GM10266 (cell line): ENCODE measurements around the gene CGREF1.

Experiments
- DNase-seq: peaks from one replicate; pipeline ENCODE4 v3.0.0; 2012; ENCODE audit errors: extremely low spot score
- TF ChIP-seq, protein P1 (sequence below): IDR thresholded peaks from 2 replicates; pipeline ENCODE4 v1.5.1; 2012; ENCODE audit warnings: mild to moderate bottlenecking, low read depth; ENCODE audit not compliant: control insufficient read depth, insufficient read depth; ENCODE audit errors: missing control alignments

Gene CGREF1, protein sequence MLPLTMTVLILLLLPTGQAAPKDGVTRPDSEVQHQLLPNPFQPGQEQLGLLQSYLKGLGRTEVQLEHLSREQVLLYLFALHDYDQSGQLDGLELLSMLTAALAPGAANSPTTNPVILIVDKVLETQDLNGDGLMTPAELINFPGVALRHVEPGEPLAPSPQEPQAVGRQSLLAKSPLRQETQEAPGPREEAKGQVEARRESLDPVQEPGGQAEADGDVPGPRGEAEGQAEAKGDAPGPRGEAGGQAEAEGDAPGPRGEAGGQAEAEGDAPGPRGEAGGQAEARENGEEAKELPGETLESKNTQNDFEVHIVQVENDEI

DNA sequence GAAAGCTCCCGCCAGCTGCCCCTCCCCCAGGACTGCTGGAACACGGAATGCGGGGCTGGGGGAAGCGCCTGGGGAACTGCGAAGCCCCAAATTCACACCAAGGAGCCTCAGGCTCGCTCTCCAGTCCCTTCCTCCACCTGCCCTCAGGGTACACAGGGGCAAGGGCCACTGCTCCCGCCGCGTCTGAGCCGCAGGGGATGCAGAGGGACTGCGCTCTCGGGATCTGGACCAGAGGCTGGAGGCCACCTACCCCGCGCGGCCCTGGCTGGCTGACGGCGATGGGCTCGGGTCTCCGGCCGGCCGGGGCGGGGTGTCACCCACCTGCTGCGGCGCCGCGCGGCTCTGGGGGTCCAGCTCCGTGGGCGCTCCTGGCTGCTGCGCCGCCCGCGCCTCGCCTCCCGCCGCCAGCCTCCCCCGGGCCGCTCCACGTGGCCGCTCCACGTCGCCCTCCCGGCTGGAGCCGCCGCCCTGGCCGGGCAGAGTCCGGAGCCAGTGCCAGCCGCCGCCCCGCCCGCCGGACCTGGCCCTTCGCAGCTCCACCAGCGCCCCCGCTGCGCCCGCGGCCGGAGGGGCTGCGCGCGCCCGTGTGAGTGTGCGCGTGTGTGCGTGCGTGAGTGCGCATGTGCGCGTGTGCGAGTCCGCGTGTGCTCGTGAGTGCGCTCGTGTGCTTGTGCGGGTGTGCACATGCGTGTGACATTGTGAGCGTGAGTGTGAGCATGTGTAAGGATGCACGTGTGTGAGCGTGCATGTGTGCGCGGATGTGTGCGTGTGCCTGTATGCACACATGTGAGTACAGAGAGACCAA lies at the start of gene CGREF1:
Gene CGREF1 (minus strand): TSS at position 604 of the 805 bp plus-strand sequence. CDS start 14,762 bp downstream, outside the sequence.
- no peak for DNase-seq
- TF ChIP-seq, protein P1, sequence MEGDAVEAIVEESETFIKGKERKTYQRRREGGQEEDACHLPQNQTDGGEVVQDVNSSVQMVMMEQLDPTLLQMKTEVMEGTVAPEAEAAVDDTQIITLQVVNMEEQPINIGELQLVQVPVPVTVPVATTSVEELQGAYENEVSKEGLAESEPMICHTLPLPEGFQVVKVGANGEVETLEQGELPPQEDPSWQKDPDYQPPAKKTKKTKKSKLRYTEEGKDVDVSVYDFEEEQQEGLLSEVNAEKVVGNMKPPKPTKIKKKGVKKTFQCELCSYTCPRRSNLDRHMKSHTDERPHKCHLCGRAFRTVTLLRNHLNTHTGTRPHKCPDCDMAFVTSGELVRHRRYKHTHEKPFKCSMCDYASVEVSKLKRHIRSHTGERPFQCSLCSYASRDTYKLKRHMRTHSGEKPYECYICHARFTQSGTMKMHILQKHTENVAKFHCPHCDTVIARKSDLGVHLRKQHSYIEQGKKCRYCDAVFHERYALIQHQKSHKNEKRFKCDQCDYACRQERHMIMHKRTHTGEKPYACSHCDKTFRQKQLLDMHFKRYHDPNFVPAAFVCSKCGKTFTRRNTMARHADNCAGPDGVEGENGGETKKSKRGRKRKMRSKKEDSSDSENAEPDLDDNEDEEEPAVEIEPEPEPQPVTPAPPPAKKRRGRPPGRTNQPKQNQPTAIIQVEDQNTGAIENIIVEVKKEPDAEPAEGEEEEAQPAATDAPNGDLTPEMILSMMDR, result no peak

DNA sequence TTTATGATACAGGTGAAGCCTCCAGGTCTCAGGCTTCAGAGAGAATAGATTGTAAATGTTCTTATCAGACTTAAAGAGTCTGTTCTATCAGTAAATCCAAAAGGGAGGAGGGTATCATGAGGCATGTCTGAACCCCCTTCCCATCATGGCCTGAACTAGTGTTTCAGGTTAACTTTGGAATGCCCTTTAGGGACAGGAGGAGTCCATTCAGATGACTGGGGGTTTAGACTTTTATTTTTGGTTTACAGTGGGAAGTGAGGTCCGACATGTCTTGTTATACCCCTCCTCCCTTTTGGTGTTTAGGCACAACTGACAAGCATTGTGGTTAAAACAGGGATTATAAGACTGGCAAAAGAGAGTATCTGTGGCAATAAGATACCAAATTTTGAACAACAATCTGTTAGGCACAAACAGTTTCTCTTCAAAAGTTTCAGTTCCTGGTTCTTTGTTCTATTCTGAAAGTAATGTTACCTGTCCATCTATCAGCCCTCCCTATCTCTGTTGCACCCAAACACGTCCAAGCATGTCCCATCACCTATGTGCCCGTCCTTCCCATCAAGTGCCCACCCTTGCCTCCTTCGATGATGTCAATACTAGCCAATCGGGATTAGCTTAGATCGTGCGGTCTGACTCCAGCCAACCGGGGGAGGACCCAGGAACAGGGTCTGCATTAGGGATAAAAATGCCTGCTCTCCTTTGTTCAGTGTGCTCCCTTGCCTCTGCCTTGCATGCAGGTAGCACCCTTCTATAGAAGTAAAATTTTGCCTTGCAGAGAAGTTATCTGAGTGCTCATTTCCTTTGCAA lies 46.2 kb upstream of the CGREF1 start:
- TF ChIP-seq, protein P1, result no peak
- no peak for DNase-seq

DNA sequence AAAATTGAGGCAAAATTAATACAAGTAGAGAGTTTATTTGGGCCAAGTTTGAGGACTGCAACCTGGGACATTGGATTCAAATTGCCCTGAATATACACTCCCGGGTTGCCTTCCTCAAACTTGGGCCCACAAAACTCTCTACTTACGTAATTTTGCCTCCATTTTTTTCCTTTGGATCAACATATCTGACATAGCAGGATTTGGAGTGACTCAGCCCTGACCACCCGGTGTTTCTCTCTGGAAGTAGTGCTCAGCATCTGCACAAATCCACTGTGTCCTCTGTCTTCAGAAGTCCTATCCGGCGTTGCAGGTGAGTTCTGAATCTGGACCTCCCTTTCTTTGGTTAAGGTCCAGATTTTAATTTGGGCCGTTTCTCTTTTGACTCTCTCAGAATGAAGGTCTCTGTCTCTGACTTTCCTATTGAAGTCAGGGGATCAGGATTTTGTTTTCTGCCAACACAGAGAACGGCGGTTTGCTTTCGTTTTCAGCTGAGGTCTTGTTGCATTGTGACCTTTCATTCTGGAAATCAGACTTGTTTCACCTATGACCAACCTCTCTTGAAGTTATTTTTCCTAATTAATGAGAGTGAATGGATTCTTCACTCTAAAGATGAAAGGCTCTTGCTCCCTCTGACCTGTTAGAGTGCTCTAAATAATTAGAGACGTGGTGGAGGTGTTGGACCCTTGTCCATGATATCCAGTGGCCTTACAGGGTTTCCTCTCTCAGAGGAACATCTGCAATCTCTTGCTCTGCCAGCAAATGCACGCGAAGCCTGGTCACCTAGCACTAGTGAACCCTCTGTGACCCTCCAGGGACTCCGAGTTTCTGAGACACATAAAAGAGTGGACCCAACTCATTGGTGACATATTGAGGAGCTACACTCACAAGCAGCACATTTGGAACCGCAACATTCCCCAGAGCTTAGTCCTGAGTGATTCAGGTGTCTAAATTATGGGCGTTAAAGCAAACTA lies 43.5 kb upstream of the CGREF1 start:
- TF ChIP-seq, protein P1, result no peak
- DNase-seq, result no peak

DNA sequence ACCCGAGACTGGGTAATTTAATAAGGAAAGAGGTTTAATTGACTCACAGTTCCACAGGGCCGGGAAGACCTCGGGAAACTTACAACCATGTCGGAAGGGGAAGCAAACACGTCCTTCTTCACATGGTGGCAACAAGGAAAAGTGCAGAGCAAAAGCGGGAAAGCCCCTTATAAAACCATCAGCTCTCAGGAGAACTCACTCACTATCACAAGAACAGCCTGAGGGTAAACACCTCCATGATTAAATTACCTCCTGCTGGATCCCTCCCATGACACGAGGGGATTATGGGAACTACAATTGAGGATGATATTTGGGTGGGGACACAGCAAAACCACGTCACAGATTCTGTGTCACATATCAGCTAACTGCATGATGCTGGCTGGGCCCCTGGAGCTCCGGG lies 41.3 kb upstream of the CGREF1 start:
- TF ChIP-seq, protein P1, result no peak
- DNase-seq, result no peak

DNA sequence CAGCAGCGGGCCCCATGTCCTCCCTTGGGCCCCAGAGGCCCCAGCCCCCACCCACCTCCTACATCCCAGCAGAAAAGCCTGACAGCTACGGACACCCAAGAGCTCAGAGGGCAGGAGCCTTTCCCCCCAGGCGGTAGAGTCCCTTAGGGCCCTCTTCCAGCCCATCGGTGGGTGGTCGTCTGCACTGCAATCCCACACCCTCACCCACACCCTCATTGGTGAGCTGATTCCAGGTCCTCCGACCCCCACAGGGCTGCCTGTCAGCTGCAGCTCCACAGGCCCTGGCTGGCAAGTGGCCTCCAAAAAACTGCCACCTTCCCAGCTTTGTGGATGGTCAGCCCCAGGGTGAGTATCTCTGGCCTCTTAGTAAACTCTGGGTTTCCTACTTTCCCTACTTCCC lies 40.3 kb upstream of the CGREF1 start:
- TF ChIP-seq, protein P1, result no peak
- no peak for DNase-seq

DNA sequence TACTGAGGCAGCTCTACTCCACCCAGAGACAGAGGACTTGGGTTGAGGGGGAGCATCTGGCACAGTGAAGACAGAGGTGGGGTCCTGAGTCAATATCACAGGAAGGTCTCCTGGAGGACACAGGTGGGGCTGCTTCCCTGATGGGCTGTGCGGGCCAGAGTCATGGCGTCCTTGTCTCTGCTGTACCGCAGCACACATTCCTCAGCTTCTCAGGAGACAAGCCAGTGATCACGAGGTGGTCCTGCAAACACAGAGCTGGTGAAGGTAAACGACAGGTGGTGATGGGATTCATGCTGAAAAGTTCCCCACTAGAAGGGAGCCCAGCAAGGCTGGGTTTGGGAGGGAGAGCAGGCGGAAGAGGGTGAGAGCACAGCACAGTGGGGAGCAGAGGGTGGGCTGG lies 39.5 kb upstream of the CGREF1 start:
- DNase-seq, result no peak
- TF ChIP-seq, protein P1, result no peak
